Epithelial cell of esophagus (primary cell): ENCODE data around the gene METRN.

Experiments used
- DNase-seq: peaks from one replicate; pipeline ENCODE4 v3.0.0; 2010; ENCODE audit warnings: low read depth
- H3K4me3 ChIP-seq: 2 replicates; pipeline ENCODE4 v1.5.1; 2011; ENCODE audit warnings: mild to moderate bottlenecking, low read length, control low read depth
- CTCF ChIP-seq: IDR thresholded peaks from 2 replicates; pipeline ENCODE4 v1.5.1; 2011; ENCODE audit warnings: low read depth, mild to moderate bottlenecking, low read length, control low read depth, inconsistent platforms; ENCODE audit not compliant: insufficient read depth; ENCODE audit errors: missing control alignments

Gene METRN

GRCh38 chr16:724188-725040 lies 9.5 kb downstream of the METRN start:
- DNase-seq: no peak
- H3K4me3 ChIP-seq: no peak overlapping the region
- TF ChIP-seq CTCF: no peak

- TF ChIP-seq CTCF: no peak
- no peak for DNase-seq
- no peak overlapping the region for H3K4me3 ChIP-seq
Measured at GRCh38 chr16:725041-725376, 10.1 kb downstream of the METRN start.

GRCh38 chr16:725463-726187 lies 10.7 kb downstream of the METRN start:
- no peak for DNase-seq
- TF ChIP-seq CTCF: no peak
- H3K4me3 ChIP-seq: no peak overlapping the region

GRCh38 chr16:726188-726437 lies 11.2 kb downstream of the METRN start:
- no peak for DNase-seq
- no peak for TF ChIP-seq CTCF
- H3K4me3 ChIP-seq: no peak overlapping the region

- H3K4me3 ChIP-seq: peak within 1 kb of the TSS; percentile 72
- TF ChIP-seq CTCF: no peak
- DNase-seq: peak; percentile 55
Measured at GRCh38 chr16:726438-727290, 11.7 kb downstream of the METRN start, which contains the start of the genes CCDC78 and HAGHL. CCDC78 (minus strand) TSS chr16:726443; CDS start chr16:726367, 76 bp downstream. HAGHL (plus strand) TSS chr16:727106; CDS start chr16:727510, 404 bp downstream.

GRCh38 chr16:727291-727977 lies 12.5 kb downstream of the METRN start:
- no peak for DNase-seq
- peak overlapping the region; percentile 72 for H3K4me3 ChIP-seq
- TF ChIP-seq CTCF: no peak
